ENCODE results near the gene TTC38. TPM values are rescaled to one million over a fixed set of nuclear protein-coding genes. Genes with fewer than 3 reads are reported as not detected.

TTC38 gene
- polyA plus RNA-seq, 2 of the 4 experiments (the other 2 are of a cell fraction) = 12.4 to 22.1 TPM

DNA sequence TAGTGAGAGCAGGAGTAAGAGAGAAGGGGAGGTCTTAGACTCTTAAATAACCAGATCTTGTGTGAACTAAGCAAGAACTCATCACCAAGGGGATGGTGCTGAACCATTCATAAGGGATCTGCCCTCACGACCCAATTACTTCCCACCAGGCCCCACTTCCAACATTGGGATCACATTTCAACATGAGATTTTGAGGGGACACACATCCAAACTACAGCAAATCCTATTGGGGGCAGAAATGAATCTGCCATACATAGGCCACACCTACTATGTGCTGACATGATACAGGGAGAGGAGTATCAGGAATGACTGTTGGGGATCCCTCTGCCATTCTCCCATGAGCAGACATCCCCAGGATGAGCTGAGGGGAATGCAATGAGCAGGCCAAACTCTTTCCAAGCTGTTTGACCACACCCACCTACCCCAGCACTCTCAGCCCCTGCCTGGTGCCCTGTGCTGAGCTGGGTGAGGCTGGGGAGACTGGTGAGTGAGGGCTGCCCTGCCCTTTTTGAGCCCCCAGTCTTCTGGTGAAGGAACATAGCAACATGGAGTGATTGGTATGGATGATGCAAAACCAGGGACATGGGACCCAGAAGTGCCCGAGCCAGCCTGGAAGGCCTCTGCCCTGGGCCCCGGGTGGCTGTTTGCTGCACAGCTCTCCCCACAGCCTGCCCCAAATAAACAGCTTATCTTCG is 27.6 kb downstream of the TTC38 start:
- Histone ChIP-seq H3K27ac (peak overlapping the region; percentile 84 to 95; a peak in 5 of 6 replicates), H3K4me3 (peak overlapping the region; percentile 92; the same call in 2 of the 3 replicates), H3K4me2 (peak overlapping the region; percentile 97), H3K4me1 (peaks cover 11% of the 10 kb centered on the region; the same call in 2 of the 3 replicates), H3K9me3 (no peaks in the 10 kb centered on the region)
- 76% methylated on average over 4 of the region's 4 CpGs for WGBS (ENCODE audit: missing lambda C conversion rate)
- CTCF ChIA-PET = interaction anchor here (0.8 to 1.7 kb wide), 4 partner anchors 15 to 301 kb away, joined by 3 to 9 read pairs (median 4); no protein-coding TSS in a partner anchor
- ATAC-seq = no peak
- TF ChIP-seq HOXA7 (CRISPR knock-in tag; IDR thresholded peaks at IDR 0.05) (no peak), HDAC2 (IDR thresholded peaks at IDR 0.05) (no peak)
- DNase-seq (ENCODE audit: low read depth in 1 of 2, low spot score in 1 of 2) = no peak
- FAIRE-seq = no peak
- POLR2A ChIA-PET = no interaction called here

DNA sequence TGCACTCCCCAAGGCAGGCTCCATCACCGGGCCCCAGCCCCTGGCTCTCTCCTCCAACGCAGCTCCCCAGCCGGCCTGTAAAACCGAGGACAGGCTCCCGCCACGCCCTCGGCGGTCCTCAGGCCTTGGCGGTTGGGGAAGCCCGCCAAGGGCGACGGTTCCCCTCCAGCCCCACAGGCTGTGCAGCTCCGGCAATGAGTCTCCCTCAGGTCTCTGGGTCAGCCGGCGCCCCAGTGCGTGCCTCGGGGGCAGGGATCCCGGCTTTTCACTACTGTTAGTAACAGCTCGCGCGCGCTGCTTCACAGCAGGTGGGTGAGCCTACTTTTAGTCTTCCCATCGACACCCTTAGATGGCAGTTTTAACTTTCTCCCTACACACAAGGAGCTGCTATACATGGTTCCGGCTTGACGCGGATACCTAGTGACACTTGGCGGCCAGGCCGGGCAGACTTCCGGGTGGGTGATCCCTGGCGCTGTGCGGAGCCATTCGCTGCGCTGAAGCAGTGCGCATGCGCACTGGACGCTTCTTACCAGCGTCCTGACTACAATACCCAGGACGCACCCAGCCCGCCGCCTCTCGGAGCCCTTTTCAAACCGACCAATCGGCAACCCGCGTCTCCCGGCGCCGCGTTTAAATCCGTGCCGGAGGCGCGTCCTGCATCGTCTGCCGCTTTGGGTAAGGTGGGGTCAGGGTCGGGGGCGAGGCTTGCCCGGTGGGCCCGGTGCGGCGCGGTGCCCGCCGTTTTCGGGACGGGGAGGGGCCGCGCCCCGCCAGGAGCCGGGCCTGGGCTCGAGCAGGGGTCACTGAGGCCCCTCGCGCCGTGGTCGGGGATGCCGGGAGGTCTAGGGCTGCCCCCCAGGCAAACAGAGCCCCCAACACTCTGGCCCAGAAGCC is 28.7 kb downstream of the TTC38 start, which contains the start of gene GTSE1:
Gene GTSE1, plus strand, starts transcription at position 614 of the 894 bp plus-strand sequence. CDS start 531 bp downstream, outside the sequence.
- DNase-seq (ENCODE audit: low read depth in 1 of 2, low spot score in 1 of 2) = peak; percentile 95 to 96
- Histone ChIP-seq H3K4me3 (peak within 1 kb of the TSS; percentile 92), H3K4me1 (peaks cover 11% of the 10 kb centered on the region; the same call in 2 of the 3 replicates), H3K27ac (peak within 1 kb of the TSS; percentile 84 to 95), H3K9me3 (no peaks in the 10 kb centered on the region), H3K4me2 (peak within 1 kb of the TSS; percentile 97)
- FAIRE-seq = no peak
- WGBS (ENCODE audit: missing lambda C conversion rate) = 11% methylated on average over 13 of the region's 76 CpGs
- peak; percentile 95 to 99 for ATAC-seq
- POLR2A ChIA-PET = interaction anchor here (0.7 kb wide), 1 partner anchor 18 kb away, joined by 3 read pairs; no protein-coding TSS in a partner anchor
- CTCF ChIA-PET = interaction anchor here (0.8 to 1.7 kb wide), 5 partner anchors 14 to 302 kb away, joined by 3 to 9 read pairs (median 4); no protein-coding TSS in a partner anchor
- TF ChIP-seq, protein P1, sequence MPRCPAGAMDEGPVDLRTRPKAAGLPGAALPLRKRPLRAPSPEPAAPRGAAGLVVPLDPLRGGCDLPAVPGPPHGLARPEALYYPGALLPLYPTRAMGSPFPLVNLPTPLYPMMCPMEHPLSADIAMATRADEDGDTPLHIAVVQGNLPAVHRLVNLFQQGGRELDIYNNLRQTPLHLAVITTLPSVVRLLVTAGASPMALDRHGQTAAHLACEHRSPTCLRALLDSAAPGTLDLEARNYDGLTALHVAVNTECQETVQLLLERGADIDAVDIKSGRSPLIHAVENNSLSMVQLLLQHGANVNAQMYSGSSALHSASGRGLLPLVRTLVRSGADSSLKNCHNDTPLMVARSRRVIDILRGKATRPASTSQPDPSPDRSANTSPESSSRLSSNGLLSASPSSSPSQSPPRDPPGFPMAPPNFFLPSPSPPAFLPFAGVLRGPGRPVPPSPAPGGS (IDR thresholded peaks at IDR 0.05) = 0 out of 3 replicates have a peak, but pooled peaks have one; percentile 37
- no peak for TF ChIP-seq RNF2 (IDR thresholded peaks at IDR 0.05; ENCODE audit: borderline replicate concordance, low read depth)
- TF ChIP-seq SMC3 (IDR thresholded peaks at IDR 0.05) = peak; percentile 16; the same call in 1 of the 3 replicates
- peak; percentile 73 for TF ChIP-seq KDM5A (IDR thresholded peaks at IDR 0.05)
- TF ChIP-seq FOSL2 (IDR thresholded peaks at IDR 0.05) = no peak
- no peak for TF ChIP-seq FOSL2 (CRISPR knock-in tag; IDR thresholded peaks at IDR 0.05)
- TF ChIP-seq, protein P2, sequence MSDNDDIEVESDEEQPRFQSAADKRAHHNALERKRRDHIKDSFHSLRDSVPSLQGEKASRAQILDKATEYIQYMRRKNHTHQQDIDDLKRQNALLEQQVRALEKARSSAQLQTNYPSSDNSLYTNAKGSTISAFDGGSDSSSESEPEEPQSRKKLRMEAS (IDR thresholded peaks at IDR 0.05) = peak; percentile 60; the same call in 1 of the 2 replicates
- TF ChIP-seq PHF8 (IDR thresholded peaks at IDR 0.05; ENCODE audit: borderline replicate concordance, low read depth) = peak; percentile 23; the same call in 1 of the 2 replicates
- no peak for TF ChIP-seq POLR2AphosphoS2 (conservative IDR thresholded peaks at IDR 0.05; ENCODE audit: low read length)
- peak; percentile 24 to 34; a peak in 1 of 5 replicates for TF ChIP-seq RAD21 (conservative IDR thresholded peaks at IDR 0.05 in 1 of 2, IDR thresholded peaks at IDR 0.05 in 1 of 2)
- peak; percentile 67 for TF ChIP-seq POLR2A (IDR thresholded peaks at IDR 0.05; ENCODE audit: low read length)
- TF ChIP-seq, protein P3, sequence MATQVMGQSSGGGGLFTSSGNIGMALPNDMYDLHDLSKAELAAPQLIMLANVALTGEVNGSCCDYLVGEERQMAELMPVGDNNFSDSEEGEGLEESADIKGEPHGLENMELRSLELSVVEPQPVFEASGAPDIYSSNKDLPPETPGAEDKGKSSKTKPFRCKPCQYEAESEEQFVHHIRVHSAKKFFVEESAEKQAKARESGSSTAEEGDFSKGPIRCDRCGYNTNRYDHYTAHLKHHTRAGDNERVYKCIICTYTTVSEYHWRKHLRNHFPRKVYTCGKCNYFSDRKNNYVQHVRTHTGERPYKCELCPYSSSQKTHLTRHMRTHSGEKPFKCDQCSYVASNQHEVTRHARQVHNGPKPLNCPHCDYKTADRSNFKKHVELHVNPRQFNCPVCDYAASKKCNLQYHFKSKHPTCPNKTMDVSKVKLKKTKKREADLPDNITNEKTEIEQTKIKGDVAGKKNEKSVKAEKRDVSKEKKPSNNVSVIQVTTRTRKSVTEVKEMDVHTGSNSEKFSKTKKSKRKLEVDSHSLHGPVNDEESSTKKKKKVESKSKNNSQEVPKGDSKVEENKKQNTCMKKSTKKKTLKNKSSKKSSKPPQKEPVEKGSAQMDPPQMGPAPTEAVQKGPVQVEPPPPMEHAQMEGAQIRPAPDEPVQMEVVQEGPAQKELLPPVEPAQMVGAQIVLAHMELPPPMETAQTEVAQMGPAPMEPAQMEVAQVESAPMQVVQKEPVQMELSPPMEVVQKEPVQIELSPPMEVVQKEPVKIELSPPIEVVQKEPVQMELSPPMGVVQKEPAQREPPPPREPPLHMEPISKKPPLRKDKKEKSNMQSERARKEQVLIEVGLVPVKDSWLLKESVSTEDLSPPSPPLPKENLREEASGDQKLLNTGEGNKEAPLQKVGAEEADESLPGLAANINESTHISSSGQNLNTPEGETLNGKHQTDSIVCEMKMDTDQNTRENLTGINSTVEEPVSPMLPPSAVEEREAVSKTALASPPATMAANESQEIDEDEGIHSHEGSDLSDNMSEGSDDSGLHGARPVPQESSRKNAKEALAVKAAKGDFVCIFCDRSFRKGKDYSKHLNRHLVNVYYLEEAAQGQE (IDR thresholded peaks at IDR 0.05) = no peak
- no peak for TF ChIP-seq JUNB (IDR thresholded peaks at IDR 0.05)
- TF ChIP-seq HDAC2 (IDR thresholded peaks at IDR 0.05) = peak; percentile 70; the same call in 1 of the 2 replicates
- no peak for TF ChIP-seq HOXB13 (CRISPR knock-in tag; IDR thresholded peaks at IDR 0.05; ENCODE audit: low read depth)
- TF ChIP-seq, protein P4, sequence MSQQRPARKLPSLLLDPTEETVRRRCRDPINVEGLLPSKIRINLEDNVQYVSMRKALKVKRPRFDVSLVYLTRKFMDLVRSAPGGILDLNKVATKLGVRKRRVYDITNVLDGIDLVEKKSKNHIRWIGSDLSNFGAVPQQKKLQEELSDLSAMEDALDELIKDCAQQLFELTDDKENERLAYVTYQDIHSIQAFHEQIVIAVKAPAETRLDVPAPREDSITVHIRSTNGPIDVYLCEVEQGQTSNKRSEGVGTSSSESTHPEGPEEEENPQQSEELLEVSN (IDR thresholded peaks at IDR 0.05; ENCODE audit: borderline replicate concordance, low read depth) = 0 out of 2 replicates have a peak, but pooled peaks have one; percentile 22
- no peak for TF ChIP-seq CHD4 (IDR thresholded peaks at IDR 0.05; ENCODE audit: borderline replicate concordance)
- TF ChIP-seq ESRRA (IDR thresholded peaks at IDR 0.05; ENCODE audit: borderline replicate concordance, low read length) = no peak
- TF ChIP-seq MYC (IDR thresholded peaks at IDR 0.05; ENCODE audit: borderline replicate concordance, low read length) = no peak
- peak in 1 of 2 experiments; percentile 36; a peak in 1 of 5 replicates for TF ChIP-seq JUN (IDR thresholded peaks at IDR 0.05)
- TF ChIP-seq SREBF2 (IDR thresholded peaks at IDR 0.05) = no peak
